IPS-15b (cell line): ENCODE measurements around the gene PYGO2.
"Not testable (repeated sequence)": the region's sequence is repeated elsewhere in the genome, so short reads cannot be mapped to it uniquely, and the experiment has no call there.

Experiments used
- H3K27me3 ChIP-seq: one replicate; pipeline ENCODE4 v1.6.1; 2013; ENCODE audit warnings: low read length; ENCODE audit not compliant: control insufficient read depth, insufficient read depth
- H3K36me3 ChIP-seq: one replicate; pipeline ENCODE4 v1.6.1; 2013; ENCODE audit warnings: low read length; ENCODE audit not compliant: control insufficient read depth, insufficient read depth
- H3K4me1 ChIP-seq: one replicate; pipeline ENCODE4 v1.6.1; 2013; ENCODE audit warnings: mild to moderate bottlenecking, low read length; ENCODE audit not compliant: control insufficient read depth, insufficient read depth
- H3K4me3 ChIP-seq: one replicate; pipeline ENCODE4 v1.5.1; 2013; ENCODE audit warnings: low read depth, low read length
- H3K9ac ChIP-seq: one replicate; pipeline ENCODE4 v1.6.1; 2013; ENCODE audit warnings: low read depth, mild to moderate bottlenecking, low read length
- H3K9me3 ChIP-seq: one replicate; pipeline ENCODE4 v1.6.1; 2013; ENCODE audit warnings: mild to moderate bottlenecking, low read length; ENCODE audit not compliant: control insufficient read depth, insufficient read depth

Gene PYGO2

GRCh38 chr1:154998201-154998780 lies 36.7 kb upstream of the PYGO2 start:
- H3K36me3 ChIP-seq: no peaks in the 10 kb centered on the region
- peaks cover 5% of the 10 kb centered on the region for H3K27me3 ChIP-seq
- no peaks in the 10 kb centered on the region for H3K9me3 ChIP-seq
- no peaks in the 10 kb centered on the region for H3K4me1 ChIP-seq
- no peak overlapping the region for H3K9ac ChIP-seq
- no peak overlapping the region for H3K4me3 ChIP-seq

- Histone ChIP-seq H3K36me3 (no peaks in the 10 kb centered on the region), H3K9ac (no peak overlapping the region), H3K27me3 (peaks cover 5% of the 10 kb centered on the region), H3K9me3 (no peaks in the 10 kb centered on the region), H3K4me3 (no peak overlapping the region), H3K4me1 (peaks cover 3% of the 10 kb centered on the region)
These were observed 35.6 kb upstream of the PYGO2 start for GRCh38 chr1:154996966-154997701.

GRCh38 chr1:154995301-154995983 lies 33.9 kb upstream of the PYGO2 start:
- H3K27me3 ChIP-seq, H3K4me3 ChIP-seq, H3K9ac ChIP-seq, H3K4me1 ChIP-seq, H3K36me3 ChIP-seq, H3K9me3 ChIP-seq: not testable (repeated sequence)

GRCh38 chr1:154994591-154994990 lies 33.0 kb upstream of the PYGO2 start:
- no peaks in the 10 kb centered on the region for H3K9me3 ChIP-seq
- peaks cover 3% of the 10 kb centered on the region for H3K4me1 ChIP-seq
- H3K27me3 ChIP-seq: peaks cover 5% of the 10 kb centered on the region
- H3K36me3 ChIP-seq: peaks cover 12% of the 10 kb centered on the region
- H3K9ac ChIP-seq: no peak overlapping the region
- no peak overlapping the region for H3K4me3 ChIP-seq

GRCh38 chr1:154994269-154994587 lies 32.6 kb upstream of the PYGO2 start:
- Histone ChIP-seq H3K4me3 (no peak overlapping the region), H3K9me3 (no peaks in the 10 kb centered on the region), H3K36me3 (peaks cover 16% of the 10 kb centered on the region), H3K4me1 (peaks cover 3% of the 10 kb centered on the region), H3K9ac (no peak overlapping the region), H3K27me3 (peaks cover 5% of the 10 kb centered on the region)

GRCh38 chr1:154993572-154994268 lies 32.1 kb upstream of the PYGO2 start, which contains the start of gene LENEP:
Gene LENEP, plus strand, starts transcription at chr1:154993586. Its CDS starts 22 bp downstream, at chr1:154993608.
- no peak within 1 kb of the TSS for H3K9ac ChIP-seq
- H3K4me1 ChIP-seq: peaks cover 3% of the 10 kb centered on the region
- H3K27me3 ChIP-seq: peaks cover 5% of the 10 kb centered on the region
- H3K9me3 ChIP-seq: no peaks in the 10 kb centered on the region
- H3K36me3 ChIP-seq: peaks cover 21% of the 10 kb centered on the region
- H3K4me3 ChIP-seq: no peak within 1 kb of the TSS

- Histone ChIP-seq H3K4me1 (peaks cover 3% of the 10 kb centered on the region), H3K4me3 (no peak overlapping the region), H3K9ac (no peak overlapping the region), H3K36me3 (peaks cover 29% of the 10 kb centered on the region), H3K9me3 (no peaks in the 10 kb centered on the region), H3K27me3 (peaks cover 4% of the 10 kb centered on the region)
These were observed 31.4 kb upstream of the PYGO2 start for GRCh38 chr1:154992721-154993571.

GRCh38 chr1:154990276-154990675 lies 28.7 kb upstream of the PYGO2 start:
- Histone ChIP-seq H3K9me3 (no peaks in the 10 kb centered on the region), H3K9ac (no peak overlapping the region), H3K27me3 (no peaks in the 10 kb centered on the region), H3K4me3 (no peak overlapping the region), H3K4me1 (peaks cover 3% of the 10 kb centered on the region), H3K36me3 (peaks cover 41% of the 10 kb centered on the region)

- H3K27me3 ChIP-seq: no peaks in the 10 kb centered on the region
- peaks cover 41% of the 10 kb centered on the region for H3K36me3 ChIP-seq
- no peak overlapping the region for H3K9ac ChIP-seq
- H3K9me3 ChIP-seq: no peaks in the 10 kb centered on the region
- H3K4me1 ChIP-seq: peaks cover 3% of the 10 kb centered on the region
- H3K4me3 ChIP-seq: no peak overlapping the region
These were observed 27.7 kb upstream of the PYGO2 start for GRCh38 chr1:154989195-154989860.

- Histone ChIP-seq H3K9ac (no peak overlapping the region), H3K27me3 (no peaks in the 10 kb centered on the region), H3K4me1 (peaks cover 3% of the 10 kb centered on the region), H3K36me3 (peaks cover 41% of the 10 kb centered on the region), H3K9me3 (no peaks in the 10 kb centered on the region), H3K4me3 (no peak overlapping the region)
These were observed 26.7 kb upstream of the PYGO2 start for GRCh38 chr1:154988058-154988954.
